Measurements from ENCODE around the gene MCCC2.

DNA sequence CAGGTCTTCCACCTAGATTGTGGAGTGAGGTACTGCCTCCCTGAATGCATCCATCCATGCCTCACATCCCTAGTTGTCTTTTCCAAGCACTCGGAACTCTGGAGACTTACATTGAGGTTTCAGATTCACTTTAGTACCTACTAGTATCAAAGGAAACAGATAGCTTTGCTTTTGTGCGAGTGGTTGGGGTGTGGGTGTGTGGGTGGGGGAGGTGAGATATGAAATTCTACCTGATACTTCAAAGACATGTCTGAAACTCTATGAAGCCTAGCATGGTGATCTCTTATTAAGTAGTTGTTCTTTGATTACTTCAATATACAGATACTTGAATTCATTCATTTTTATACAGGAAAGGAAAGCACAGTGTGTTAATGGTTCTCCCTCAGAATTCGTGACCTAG lies 64.4 kb downstream of the MCCC2 start:
- TF ChIP-seq REST (IDR thresholded peaks at IDR 0.05; ENCODE audit: low read depth) (no peak), FOSL1 (IDR thresholded peaks at IDR 0.05; ENCODE audit: low read depth) (no peak), POLR2AphosphoS5 (IDR thresholded peaks at IDR 0.05; ENCODE audit: low read depth, low read length) (no peak), EZH2phosphoT487 (IDR thresholded peaks at IDR 0.05; ENCODE audit: borderline replicate concordance) (no peak), SP1 (IDR thresholded peaks at IDR 0.05; ENCODE audit: low read depth) (no peak), CEBPB (IDR thresholded peaks at IDR 0.05; ENCODE audit: low read depth) (no peak), POLR2A (IDR thresholded peaks at IDR 0.05; ENCODE audit: borderline replicate concordance, extremely low read depth, insufficient read depth, insufficient read length) (no peak), RAD21 (IDR thresholded peaks at IDR 0.05; ENCODE audit: low read depth) (no peak), ZNF274 (IDR thresholded peaks at IDR 0.05; ENCODE audit: low read depth, low read length) (no peak), SIN3A (IDR thresholded peaks at IDR 0.05; ENCODE audit: low read depth) (no peak), EGR1 (IDR thresholded peaks at IDR 0.05; ENCODE audit: low read depth) (no peak), ZFX (IDR thresholded peaks at IDR 0.05) (no peak)
- TF ChIP-seq, protein P1, sequence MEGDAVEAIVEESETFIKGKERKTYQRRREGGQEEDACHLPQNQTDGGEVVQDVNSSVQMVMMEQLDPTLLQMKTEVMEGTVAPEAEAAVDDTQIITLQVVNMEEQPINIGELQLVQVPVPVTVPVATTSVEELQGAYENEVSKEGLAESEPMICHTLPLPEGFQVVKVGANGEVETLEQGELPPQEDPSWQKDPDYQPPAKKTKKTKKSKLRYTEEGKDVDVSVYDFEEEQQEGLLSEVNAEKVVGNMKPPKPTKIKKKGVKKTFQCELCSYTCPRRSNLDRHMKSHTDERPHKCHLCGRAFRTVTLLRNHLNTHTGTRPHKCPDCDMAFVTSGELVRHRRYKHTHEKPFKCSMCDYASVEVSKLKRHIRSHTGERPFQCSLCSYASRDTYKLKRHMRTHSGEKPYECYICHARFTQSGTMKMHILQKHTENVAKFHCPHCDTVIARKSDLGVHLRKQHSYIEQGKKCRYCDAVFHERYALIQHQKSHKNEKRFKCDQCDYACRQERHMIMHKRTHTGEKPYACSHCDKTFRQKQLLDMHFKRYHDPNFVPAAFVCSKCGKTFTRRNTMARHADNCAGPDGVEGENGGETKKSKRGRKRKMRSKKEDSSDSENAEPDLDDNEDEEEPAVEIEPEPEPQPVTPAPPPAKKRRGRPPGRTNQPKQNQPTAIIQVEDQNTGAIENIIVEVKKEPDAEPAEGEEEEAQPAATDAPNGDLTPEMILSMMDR (IDR thresholded peaks at IDR 0.05 in 2 of 3, conservative IDR thresholded peaks at IDR 0.05 in 1 of 3; ENCODE audit: borderline replicate concordance in 1 of 3, insufficient read depth in 1 of 3, low read depth in 2 of 3, low read length in 2 of 3): no peak
- TF ChIP-seq, protein P2, sequence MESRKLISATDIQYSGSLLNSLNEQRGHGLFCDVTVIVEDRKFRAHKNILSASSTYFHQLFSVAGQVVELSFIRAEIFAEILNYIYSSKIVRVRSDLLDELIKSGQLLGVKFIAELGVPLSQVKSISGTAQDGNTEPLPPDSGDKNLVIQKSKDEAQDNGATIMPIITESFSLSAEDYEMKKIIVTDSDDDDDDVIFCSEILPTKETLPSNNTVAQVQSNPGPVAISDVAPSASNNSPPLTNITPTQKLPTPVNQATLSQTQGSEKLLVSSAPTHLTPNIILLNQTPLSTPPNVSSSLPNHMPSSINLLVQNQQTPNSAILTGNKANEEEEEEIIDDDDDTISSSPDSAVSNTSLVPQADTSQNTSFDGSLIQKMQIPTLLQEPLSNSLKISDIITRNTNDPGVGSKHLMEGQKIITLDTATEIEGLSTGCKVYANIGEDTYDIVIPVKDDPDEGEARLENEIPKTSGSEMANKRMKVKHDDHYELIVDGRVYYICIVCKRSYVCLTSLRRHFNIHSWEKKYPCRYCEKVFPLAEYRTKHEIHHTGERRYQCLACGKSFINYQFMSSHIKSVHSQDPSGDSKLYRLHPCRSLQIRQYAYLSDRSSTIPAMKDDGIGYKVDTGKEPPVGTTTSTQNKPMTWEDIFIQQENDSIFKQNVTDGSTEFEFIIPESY (IDR thresholded peaks at IDR 0.05; ENCODE audit: extremely low read depth, insufficient replicate concordance, low read length): no peak

Data from HCT116 (cell line).